K562 (cell line): ENCODE data around the gene MT1X. TPM values are rescaled to one million over a fixed set of nuclear protein-coding genes. Genes with fewer than 3 reads are reported as not detected.

ENCODE experiments used
- ATAC-seq: fragments of 200-7000 bp; cut with Tn5 transposase; 3 replicates; pipeline ENCODE4 v1.9.1; 2020; ENCODE audit warnings: moderate library complexity
- BruUV-seq: library from RNA; stranded (reverse); fragments of 400-500 nt; replicated peaks from 2 replicates; lab custom pipeline; 2021; lab: Mats Ljungman, UMichigan
- CTCF ChIA-PET: fragments of 300-600 bp; formaldehyde crosslinking; extraction: SDS; loops from one replicate; lab custom pipeline; 2021; ENCODE audit warnings: low intra/inter-chr PET ratio; lab: Yijun Ruan, JAX
- POLR2A ChIA-PET: fragments of 300-600, 350-650 bp; sonication (Branson Sonifier 250); formaldehyde crosslinking; extraction: SDS; loops from one replicate; lab custom pipeline; 2021; ENCODE audit warnings: antibody characterized with exemption, inconsistent platforms; lab: Yijun Ruan, JAX
- DNase-seq, 4 experiments: peaks; one replicate each; pipeline versions ENCODE4 v3.0.0 to v3.0.0-alpha.2; 2011 to 2018; ENCODE audit warnings: low spot score in 3 of 4, mixed read lengths in 3 of 4; ENCODE audit errors: extremely low read depth in 1 of 4
- FAIRE-seq: peaks from 2 replicates; lab custom pipeline; 2011; peaks lifted over from hg19 to GRCh38; lab: Jason Lieb, UNC
- H2AFZ ChIP-seq: 2 replicates; pipeline ENCODE4 v1.6.0; 2011; ENCODE audit warnings: low read depth, low read length, control low read depth, inconsistent platforms
- H3K27ac ChIP-seq: fragments of 200-600 bp; 3 replicates; pipeline ENCODE4 v1.8.0; 2011; ENCODE audit warnings: low read depth, mild to moderate bottlenecking, control low read depth, inconsistent platforms, low read length, moderate library complexity, mixed read lengths; ENCODE audit errors: extremely low read depth
- H3K27me3 ChIP-seq, 2 experiments: fragments of 300-600 bp in 1 of 2; 2 replicates in 1 of 2; 3 replicates in 1 of 2; pipeline versions ENCODE4 v1.6.0 to v1.8.0; 2011; ENCODE audit warnings: inconsistent platforms in 2 of 2, low read length in 2 of 2, mild to moderate bottlenecking in 1 of 2, mixed read lengths in 1 of 2, moderate library complexity in 1 of 2; ENCODE audit not compliant: control insufficient read depth in 2 of 2, insufficient read depth in 2 of 2
- H3K36me3 ChIP-seq: fragments of 300-600 bp; 3 replicates; pipeline ENCODE4 v1.8.0; 2011; ENCODE audit warnings: mild to moderate bottlenecking, low read length, inconsistent platforms; ENCODE audit not compliant: control insufficient read depth, insufficient read depth
- H3K4me1 ChIP-seq, 2 experiments: fragments of 200-600 bp in 1 of 2; replicated peaks in 1 of 2; 2 replicates in 1 of 2; 3 replicates in 1 of 2; pipeline versions ENCODE4 v1.5.1 to v1.8.0; 2011; ENCODE audit warnings: inconsistent platforms in 2 of 2, low read length in 2 of 2, mild to moderate bottlenecking in 1 of 2, mixed read lengths in 1 of 2, moderate library complexity in 1 of 2; ENCODE audit not compliant: control insufficient read depth in 2 of 2, insufficient read depth in 2 of 2
- H3K4me2 ChIP-seq: 2 replicates; pipeline ENCODE4 v1.6.1; 2011; ENCODE audit warnings: low read length, control low read depth, inconsistent platforms, mixed read lengths; ENCODE audit not compliant: insufficient read depth
- H3K4me3 ChIP-seq: fragments of 200-600 bp; sonication (generic), shearing (Covaris generic); 2 replicates; pipeline ENCODE4 v1.5.1; 2016; ENCODE audit warnings: control low read depth, inconsistent platforms
- H3K79me2 ChIP-seq: fragments of 200-600 bp; 3 replicates; pipeline ENCODE4 v1.8.0; 2011; ENCODE audit warnings: low read length, inconsistent platforms; ENCODE audit not compliant: control insufficient read depth, insufficient read depth
- H3K9ac ChIP-seq, 2 experiments: 2 replicates each; pipeline versions ENCODE4 v1.6.0 to v1.6.1; 2011; ENCODE audit warnings: low read depth in 2 of 2, low read length in 2 of 2, control low read depth in 1 of 2, inconsistent platforms in 1 of 2, mild to moderate bottlenecking in 1 of 2, mixed read lengths in 1 of 2; ENCODE audit not compliant: insufficient read depth in 1 of 2
- H3K9me1 ChIP-seq: one replicate; pipeline ENCODE4 v1.6.0; 2011; ENCODE audit warnings: inconsistent platforms, mild to moderate bottlenecking, low read length, moderate library complexity; ENCODE audit not compliant: control insufficient read depth, insufficient read depth
- H3K9me3 ChIP-seq: replicated peaks from 2 replicates; pipeline ENCODE4 v1.5.1; 2011; ENCODE audit warnings: low read depth, low read length, inconsistent platforms; ENCODE audit not compliant: control insufficient read depth, insufficient read depth
- H4K20me1 ChIP-seq: replicated peaks from 2 replicates; pipeline ENCODE4 v1.6.1; 2011; ENCODE audit warnings: low read length, inconsistent platforms, mixed read lengths; ENCODE audit not compliant: control insufficient read depth, insufficient read depth
- ATF6 ChIP-seq: sonication (generic); formaldehyde crosslinking; IDR thresholded peaks from 2 replicates; pipeline ENCODE4 v1.4.0; 2020; ENCODE audit warnings: mild to moderate bottlenecking, missing genetic modification reagents
- BRF1 ChIP-seq: IDR thresholded peaks from 3 replicates; pipeline ENCODE4 v1.6.1; 2011; ENCODE audit warnings: borderline replicate concordance, mild to moderate bottlenecking; ENCODE audit not compliant: insufficient read length; ENCODE audit errors: extremely low read depth
- FOXP4 ChIP-seq: sonication (generic); formaldehyde crosslinking; IDR thresholded peaks from 2 replicates; pipeline ENCODE4 v1.8.0; 2022; ENCODE audit warnings: mild to moderate bottlenecking, missing genetic modification reagents, borderline replicate concordance
- HEY1 ChIP-seq: fragments of 250-450 bp; sonication (Bioruptor Pico); IDR thresholded peaks from 2 replicates; pipeline ENCODE4 v1.5.0; 2020; ENCODE audit warnings: mild to moderate bottlenecking, moderate library complexity, borderline replicate concordance
- HIVEP1 ChIP-seq: fragments of 250-450 bp; sonication (Bioruptor Pico); IDR thresholded peaks from 2 replicates; pipeline ENCODE4 v1.4.0; 2020; ENCODE audit warnings: mild to moderate bottlenecking
- KDM5B ChIP-seq: fragments of 200-600 bp; sonication (generic); IDR thresholded peaks from 2 replicates; pipeline ENCODE4 v1.6.1; 2012; ENCODE audit warnings: low read depth, mild to moderate bottlenecking, moderate library complexity, low read length, control low read depth, inconsistent platforms; ENCODE audit not compliant: insufficient replicate concordance
- MAFG ChIP-seq: fragments of 450-650 bp; conservative IDR thresholded peaks from 2 replicates; pipeline ENCODE4 v1.6.1; 2016; ENCODE audit warnings: missing genetic modification characterization, missing compliant biosample characterization
- NCOR1 ChIP-seq: fragments of 450-650 bp; IDR thresholded peaks from 2 replicates; pipeline ENCODE4 v1.6.1; 2016; ENCODE audit warnings: mild to moderate bottlenecking, moderate library complexity
- NKRF ChIP-seq: fragments of 450-650 bp; IDR thresholded peaks from 2 replicates; pipeline ENCODE4 v1.6.1; 2016; ENCODE audit warnings: borderline replicate concordance
- NR2C2 ChIP-seq, 2 experiments: fragments of 200-800 bp in 1 of 2; sonication (Bioruptor generic) in 1 of 2; sonication (generic) in 1 of 2; formaldehyde crosslinking in 1 of 2; IDR thresholded peaks; 2 replicates each; pipeline versions ENCODE4 v1.6.1 to v1.8.0; 2016 to 2022; ENCODE audit warnings: mild to moderate bottlenecking in 1 of 2, missing compliant biosample characterization in 1 of 2, missing genetic modification characterization in 1 of 2, missing genetic modification reagents in 1 of 2
- PCBP2 ChIP-seq: fragments of 200-400 bp; formaldehyde crosslinking; IDR thresholded peaks from 2 replicates; pipeline ENCODE4 v1.6.1; 2018; ENCODE audit warnings: low read length, low read depth, mild to moderate bottlenecking, moderate library complexity; ENCODE audit not compliant: poor library complexity, severe bottlenecking
- PYGO2 ChIP-seq: fragments of 450-650 bp; IDR thresholded peaks from 2 replicates; pipeline ENCODE4 v1.6.1; 2016; ENCODE audit warnings: mild to moderate bottlenecking, missing genetic modification characterization, moderate library complexity, missing compliant biosample characterization
- SMARCA4 ChIP-seq: fragments of 450-650 bp; IDR thresholded peaks from 2 replicates; pipeline ENCODE4 v1.6.1; 2016
- SMARCB1 ChIP-seq: IDR thresholded peaks from 2 replicates; pipeline ENCODE4 v1.6.1; 2011; ENCODE audit warnings: improper control_type of control experiment, low read depth; ENCODE audit not compliant: insufficient read length
- XRCC5 ChIP-seq: fragments of 200-400 bp; formaldehyde crosslinking; IDR thresholded peaks from 2 replicates; pipeline ENCODE4 v1.6.1; 2017; ENCODE audit warnings: low read depth, mild to moderate bottlenecking, low read length
- ZBTB17 ChIP-seq: fragments of 450-650 bp; formaldehyde crosslinking; IDR thresholded peaks from 2 replicates; pipeline ENCODE4 v1.4.0; 2020; ENCODE audit warnings: mild to moderate bottlenecking
- ZNF766 ChIP-seq: fragments of 200-800 bp; sonication (Bioruptor generic); conservative IDR thresholded peaks from 2 replicates; pipeline ENCODE4 v1.6.1; 2016; ENCODE audit warnings: missing genetic modification characterization, missing compliant biosample characterization
- WGBS: fragments of 100-300 bp; shearing (Covaris generic); methylation state at CpG from one replicate; pipeline ENCODE4 v1.1.6; 2016; ENCODE audit warnings: low coverage, mixed read lengths; ENCODE audit not compliant: insufficient coverage; ENCODE audit errors: missing lambda C conversion rate; 5-methylcytosine and 5-hydroxymethylcytosine counted together
- in situ Hi-C: fragments of 300-500 bp; cut with MboI; formaldehyde crosslinking; loops from 4 replicates; pipeline ENCODE4 v1.15.0; 2018; ENCODE audit warnings: inconsistent platforms, mixed read lengths
- intact Hi-C: fragments of 100-400 bp; cut with micrococcal nuclease; formaldehyde crosslinking; loops from 2 replicates; pipeline ENCODE4 v1.14.2; 2022
- polyA plus RNA-seq, 8 experiments: library from polyadenylated mRNA; depleted of rRNA in 4 of 8; stranded (reverse) in 5 of 8; unstranded in 3 of 8; fragments of >200 nt; fragmentation: Nextera tagmentation in 2 of 8; fragmentation: Illumina TruSeq in 1 of 8; extraction: Ambion mirVana in 2 of 8; extraction: Trizol in 1 of 8; gene quantifications; 2 replicates each; pipeline versions ENCODE4 v1.2.1 to v1.2.3, GENCODE V29; 2011 to 2014; ENCODE audit warnings: inconsistent platforms in 1 of 8, missing spikeins in 1 of 8
- total RNA-seq, 7 experiments: library from RNA; depleted of rRNA in 6 of 7; stranded (reverse); fragments of >200 nt in 6 of 7; fragmentation: Illumina TruSeq in 2 of 7; extraction: Trizol in 2 of 7; gene quantifications; 2 replicates each; pipeline versions ENCODE4 v1.2.1 to v1.2.3, GENCODE V29; 2011 to 2021; ENCODE audit warnings: low replicate concordance in 1 of 7

Gene MT1X
- total and polyA plus RNA-seq, 9 of the 15 experiments (the other 6 are each of a cell fraction or from before 2014, with no cell fraction given) = 4.9 to 22.8 (median 8.7) TPM

- H4K20me1 ChIP-seq = 0 out of 2 replicates have a peak, but pooled peaks cover 6% of the 10 kb centered on the region
- no peak for ATAC-seq
- no peak overlapping the region for H3K4me3 ChIP-seq
- BruUV-seq = no TSS peak
- 2% methylated on average over 5 of the region's 6 CpGs for WGBS
- H3K36me3 ChIP-seq = no peaks in the 10 kb centered on the region
- no peak for DNase-seq
- H2AFZ ChIP-seq = no peak overlapping the region
- no peaks in the 10 kb centered on the region for H3K9me1 ChIP-seq
- no peak overlapping the region for H3K27ac ChIP-seq
- ChIA-PET POLR2A (no interaction called here), CTCF (no interaction called here)
- peaks cover 44 to 75% of the 10 kb centered on the region in 2 experiments for H3K27me3 ChIP-seq
- no peak overlapping the region for H3K4me2 ChIP-seq
- intact Hi-C loops (no loop called here), in situ Hi-C loops (no loop called here)
- no peaks in the 10 kb centered on the region for H3K79me2 ChIP-seq
- H3K9me3 ChIP-seq = no peaks in the 10 kb centered on the region
- H3K9ac ChIP-seq = no peak overlapping the region
- H3K4me1 ChIP-seq = peaks cover 0 to 15% of the 10 kb centered on the region in 2 experiments; a peak in 2 of 5 replicates
- no peak for FAIRE-seq
- TF ChIP-seq SMARCB1 (no peak), PCBP2 (no peak), ZBTB17 (CRISPR knock-in tag) (no peak), NCOR1 (no peak), SMARCA4 (no peak), NR2C2 (CRISPR knock-in tag; IDR thresholded peaks at IDR 0.05) (no peak), NR2C2 (tag; IDR thresholded peaks at IDR 0.05) (no peak), MAFG (tag) (no peak), HEY1 (no peak), BRF1 (no peak), ATF6 (CRISPR knock-in tag) (no peak), KDM5B (no peak), HIVEP1 (no peak), NKRF (no peak), XRCC5 (no peak), PYGO2 (tag) (no peak), ZNF766 (CRISPR knock-in tag) (no peak), FOXP4 (CRISPR knock-in tag) (no peak)
Measured at GRCh38 chr16:56632848-56633365, 49.4 kb upstream of the MT1X start.
